H54 (cell line): ENCODE results near the gene NAXE.
A peak's percentile ranks its signal among the peaks of the same experiment; 100 is the strongest.
"Not testable (repeated sequence)": the region's sequence is repeated elsewhere in the genome, so short reads cannot be mapped to it uniquely, and the experiment has no call there.

Experiments used
- DNase-seq: peaks from one replicate; pipeline ENCODE4 v3.0.0; 2011; ENCODE audit warnings: low spot score, mixed read lengths; ENCODE audit not compliant: insufficient read length
- FAIRE-seq: peaks from 3 replicates; lab custom pipeline; 2011; peaks lifted over from hg19 to GRCh38; lab: Jason Lieb, UNC
- POLR2A ChIP-seq: IDR thresholded peaks from 2 replicates; pipeline ENCODE4 v1.6.1; 2011; ENCODE audit warnings: low read depth, mild to moderate bottlenecking, low read length

NAXE gene

DNA sequence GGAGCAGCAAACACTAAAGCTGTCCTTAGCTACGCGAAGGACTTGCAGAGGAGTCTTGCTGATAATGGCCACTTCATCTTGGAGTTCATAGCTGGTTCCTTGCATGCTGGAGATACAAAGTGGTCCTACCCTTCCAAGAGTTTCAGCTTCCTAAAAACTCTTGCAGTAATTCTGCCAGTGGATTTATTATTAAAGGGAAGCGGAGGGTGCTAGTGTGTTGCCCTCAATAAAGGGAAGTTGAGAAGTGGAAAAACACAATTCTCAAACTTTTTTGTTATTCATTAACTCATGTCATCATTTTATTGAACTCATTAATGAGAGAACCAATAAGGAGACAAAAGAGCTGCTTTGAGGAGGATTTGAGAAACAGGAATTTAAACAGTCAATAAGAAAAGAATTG lies 21.1 kb downstream of the NAXE start:
- FAIRE-seq, result no peak
- no peak for DNase-seq
- TF ChIP-seq POLR2A, result no peak

GRCh38 chr1:156615946-156616345 lies 24.4 kb downstream of the NAXE start:
- DNase-seq, result no peak
- FAIRE-seq, result no peak
- no peak for TF ChIP-seq POLR2A

DNA sequence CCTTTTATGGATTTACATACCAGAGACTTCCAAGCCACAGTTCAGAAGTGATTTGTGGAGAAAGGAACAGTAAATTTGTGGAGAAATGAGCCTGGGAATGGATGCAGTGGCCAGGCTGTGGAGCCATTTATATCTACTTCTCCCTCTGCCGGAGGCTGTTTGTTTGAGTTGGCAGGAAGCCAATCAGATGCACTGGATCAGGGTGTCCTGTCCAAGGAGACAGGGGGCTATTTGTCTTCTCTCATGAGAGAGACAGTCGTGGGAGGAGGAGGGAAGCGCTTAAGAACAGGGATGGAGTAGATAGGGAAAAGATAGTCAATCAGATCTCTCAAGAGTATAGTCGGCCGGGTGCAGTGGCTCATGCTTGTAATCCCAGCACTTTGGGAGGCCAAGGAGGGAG lies 24.9 kb downstream of the NAXE start:
- FAIRE-seq, result no peak
- peak; percentile 42 for DNase-seq
- no peak for TF ChIP-seq POLR2A

GRCh38 chr1:156618853-156619581 lies 27.4 kb downstream of the NAXE start, which contains the start of gene HAPLN2:
Gene HAPLN2, plus strand, starts transcription at chr1:156619415. Its CDS starts 4,076 bp downstream, at chr1:156623491.
- no peak for FAIRE-seq
- no peak for TF ChIP-seq POLR2A
- DNase-seq, result no peak

DNA sequence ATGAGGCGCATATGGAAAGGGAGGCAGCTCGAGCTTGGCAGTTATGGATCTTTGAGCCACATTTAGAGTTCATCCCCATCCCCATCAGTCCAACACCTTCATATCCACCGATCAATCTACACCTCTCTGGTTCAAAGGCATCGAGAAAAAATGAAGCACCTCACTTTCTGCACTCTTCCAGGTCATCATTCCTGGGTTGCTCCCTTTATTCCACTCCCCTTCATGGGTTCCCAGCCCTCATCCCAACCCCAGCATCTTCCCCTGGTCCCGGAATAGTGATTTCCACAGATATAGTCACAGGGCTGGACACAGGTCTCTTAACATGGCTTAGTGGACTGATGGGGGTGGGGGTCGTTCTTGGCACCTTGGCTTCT lies 28.0 kb downstream of the NAXE start:
- no peak for FAIRE-seq
- DNase-seq, result no peak
- TF ChIP-seq POLR2A, result no peak

- no peak for TF ChIP-seq POLR2A
- FAIRE-seq (no peak), DNase-seq (no peak)
Observed at GRCh38 chr1:156622581-156623297, 31.2 kb downstream of the NAXE start.

GRCh38 chr1:156623946-156624813 lies 32.6 kb downstream of the NAXE start:
- FAIRE-seq, result no peak
- TF ChIP-seq POLR2A, result no peak
- no peak for DNase-seq

GRCh38 chr1:156624814-156625435 lies 33.3 kb downstream of the NAXE start:
- FAIRE-seq (no peak), DNase-seq (no peak)
- TF ChIP-seq POLR2A, result 0 out of 2 replicates have a peak, but pooled peaks have one; percentile 12

GRCh38 chr1:156625436-156626078 lies 34.0 kb downstream of the NAXE start:
- DNase-seq (no peak), FAIRE-seq (no peak)
- no peak for TF ChIP-seq POLR2A

GRCh38 chr1:156626079-156626438 lies 34.5 kb downstream of the NAXE start:
- FAIRE-seq (no peak), DNase-seq (no peak)
- no peak for TF ChIP-seq POLR2A

GRCh38 chr1:156627313-156627880 lies 35.8 kb downstream of the NAXE start:
- FAIRE-seq (no peak), DNase-seq (no peak)
- TF ChIP-seq POLR2A, result no peak

- TF ChIP-seq POLR2A, result no peak
- no peak for DNase-seq
- FAIRE-seq, result no peak
Observed at GRCh38 chr1:156629823-156630449, 38.4 kb downstream of the NAXE start.

DNA sequence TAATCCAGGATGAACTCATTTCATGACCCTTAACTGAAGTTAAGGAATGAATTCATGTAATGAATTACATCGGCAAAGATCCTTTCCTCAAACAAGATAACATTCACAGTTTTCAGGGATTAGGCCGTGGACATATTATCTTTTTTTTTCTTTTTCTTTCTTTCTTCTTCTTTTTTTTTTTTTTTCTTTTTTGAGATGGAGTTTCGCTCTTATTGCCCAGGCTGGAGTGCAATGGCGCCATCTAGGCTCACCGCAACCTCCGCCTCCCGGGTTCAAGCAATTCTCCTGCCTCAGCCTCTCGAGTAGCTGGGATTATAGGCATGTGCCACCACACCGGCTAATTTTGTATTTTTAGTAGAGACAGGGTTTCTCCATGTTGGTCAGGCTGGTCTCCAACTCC lies 39.6 kb downstream of the NAXE start:
- FAIRE-seq, DNase-seq: not testable (repeated sequence)
